GM23248 (cell line): ENCODE results near the gene BIRC5. TPM values are rescaled to one million over a fixed set of nuclear protein-coding genes. Genes with fewer than 3 reads are reported as not detected.

ENCODE experiments used
- DNase-seq: peaks from one replicate; pipeline ENCODE4 v3.0.0-alpha.2; 2015
- H2AFZ ChIP-seq: fragments of 200-600 bp; sonication (generic); 2 replicates; pipeline ENCODE4 v1.6.1; 2016; ENCODE audit warnings: antibody characterized with exemption
- H3F3A ChIP-seq: fragments of 200-600 bp; sonication (generic); 2 replicates; pipeline ENCODE4 v1.6.1; 2016; ENCODE audit warnings: mild to moderate bottlenecking, antibody characterized with exemption, mixed run types; ENCODE audit not compliant: insufficient read depth
- H3K27ac ChIP-seq: fragments of 200-600 bp; sonication (generic); 2 replicates; pipeline ENCODE4 v1.5.1; 2016; ENCODE audit warnings: mild to moderate bottlenecking
- H3K27me3 ChIP-seq: fragments of 200-600 bp; sonication (generic); replicated peaks from 2 replicates; pipeline ENCODE4 v1.6.1; 2016; ENCODE audit warnings: mild to moderate bottlenecking; ENCODE audit not compliant: insufficient read depth
- H3K36me3 ChIP-seq: fragments of 200-600 bp; sonication (generic); 2 replicates; pipeline ENCODE4 v1.6.1; 2016; ENCODE audit warnings: low read depth, mild to moderate bottlenecking
- H3K4me1 ChIP-seq: fragments of 200-600 bp; sonication (generic); 2 replicates; pipeline ENCODE4 v1.6.1; 2016; ENCODE audit warnings: mild to moderate bottlenecking; ENCODE audit not compliant: insufficient read depth
- H3K4me2 ChIP-seq: fragments of 200-600 bp; sonication (generic); one replicate; pipeline ENCODE4 v1.6.1; 2016; ENCODE audit warnings: mild to moderate bottlenecking; ENCODE audit not compliant: unreplicated experiment
- H3K4me3 ChIP-seq: fragments of 200-600 bp; sonication (generic); 2 replicates; pipeline ENCODE4 v1.5.1; 2016; ENCODE audit warnings: mild to moderate bottlenecking
- H3K79me2 ChIP-seq: fragments of 200-600 bp; sonication (generic); 2 replicates; pipeline ENCODE4 v1.6.1; 2016; ENCODE audit warnings: mild to moderate bottlenecking; ENCODE audit not compliant: insufficient read depth
- H3K9ac ChIP-seq: fragments of 200-600 bp; sonication (generic); 2 replicates; pipeline ENCODE4 v1.6.1; 2016; ENCODE audit warnings: mild to moderate bottlenecking
- H3K9me2 ChIP-seq: fragments of 200-600 bp; sonication (generic); 2 replicates; pipeline ENCODE4 v1.6.1; 2016; ENCODE audit warnings: mixed run types, mild to moderate bottlenecking, moderate library complexity; ENCODE audit not compliant: insufficient read depth
- H3K9me3 ChIP-seq: fragments of 200-600 bp; sonication (generic); one replicate; pipeline ENCODE4 v1.6.1; 2017; ENCODE audit warnings: low read depth
- H4K20me1 ChIP-seq: fragments of 200-600 bp; sonication (generic); 2 replicates; pipeline ENCODE4 v1.6.0; 2016; ENCODE audit not compliant: insufficient read depth
- EZH2 ChIP-seq: fragments of 200-600 bp; sonication (generic); IDR thresholded peaks from 2 replicates; pipeline ENCODE4 v1.6.1; 2018; ENCODE audit warnings: antibody characterized with exemption, mild to moderate bottlenecking; ENCODE audit not compliant: insufficient read depth, poor library complexity, severe bottlenecking
- EZH2phosphoT487 ChIP-seq: fragments of 200-600 bp; sonication (generic); IDR thresholded peaks from 2 replicates; pipeline ENCODE4 v1.6.1; 2018; ENCODE audit warnings: antibody characterized with exemption, moderate library complexity, mild to moderate bottlenecking, low read depth; ENCODE audit not compliant: insufficient read depth
- WGBS, 2 experiments: methylation state at CpG; one replicate each; pipeline ENCODE4 v1.1.6; 2015 to 2017; ENCODE audit warnings: low lambda C conversion rate in 2 of 2, low coverage in 1 of 2; ENCODE audit errors: missing lambda C conversion rate in 2 of 2; 5-methylcytosine and 5-hydroxymethylcytosine counted together
- in situ Hi-C: fragments of 300-500 bp; cut with MboI; formaldehyde crosslinking; loops from 2 replicates; pipeline ENCODE4 v1.15.0; 2020
- polyA plus RNA-seq: library from polyadenylated mRNA; unstranded; fragments of >200 nt; fragmentation: Nextera tagmentation; extraction: Ambion mirVana; gene quantifications from 2 replicates; pipeline ENCODE4 v1.2.1, GENCODE V29; 2016
- total RNA-seq: library from RNA; depleted of rRNA; stranded (reverse); fragments of >200 nt; shearing (Covaris generic); gene quantifications from 2 replicates; pipeline ENCODE4 v1.2.3, GENCODE V29; 2014

Gene BIRC5
- total and polyA plus RNA-seq, 2 experiments from 2014 or later = 30.9 to 42.3 TPM

- Histone ChIP-seq H3K9me3 (no peaks in the 10 kb centered on the region), H3K9ac (no peak overlapping the region), H3K36me3 (no peaks in the 10 kb centered on the region), H2AFZ (no peak overlapping the region), H3F3A (no peaks in the 10 kb centered on the region), H3K4me1 (no peaks in the 10 kb centered on the region), H3K4me3 (no peak overlapping the region), H3K4me2 (no peak overlapping the region), H3K9me2 (no peaks in the 10 kb centered on the region), H3K27ac (no peak overlapping the region), H3K79me2 (no peaks in the 10 kb centered on the region), H3K27me3 (peaks cover 28% of the 10 kb centered on the region), H4K20me1 (no peaks in the 10 kb centered on the region)
- in situ Hi-C loops = no loop called here
- TF ChIP-seq EZH2phosphoT487 (no peak), EZH2 (no peak)
- no peak for DNase-seq
- WGBS, 2 experiments = 80 to 84% methylated on average over 4 of the region's 4 CpGs
Observed at GRCh38 chr17:78228176-78228575, 14.1 kb downstream of the BIRC5 start.

GRCh38 chr17:78230252-78230962 is 16.4 kb downstream of the BIRC5 start:
- Histone ChIP-seq H4K20me1 (no peaks in the 10 kb centered on the region), H3K9me2 (no peaks in the 10 kb centered on the region), H3K27ac (no peak overlapping the region), H3K9me3 (no peaks in the 10 kb centered on the region), H3K4me3 (no peak overlapping the region), H3F3A (no peaks in the 10 kb centered on the region), H2AFZ (no peak overlapping the region), H3K27me3 (peaks cover 28% of the 10 kb centered on the region), H3K4me1 (no peaks in the 10 kb centered on the region), H3K9ac (no peak overlapping the region), H3K79me2 (no peaks in the 10 kb centered on the region), H3K4me2 (no peak overlapping the region), H3K36me3 (no peaks in the 10 kb centered on the region)
- 29 to 33% methylated on average over 13 of the region's 13 CpGs for WGBS, 2 experiments
- in situ Hi-C loops = no loop called here
- no peak for TF ChIP-seq EZH2phosphoT487
- no peak for TF ChIP-seq EZH2
- DNase-seq = no peak

DNA sequence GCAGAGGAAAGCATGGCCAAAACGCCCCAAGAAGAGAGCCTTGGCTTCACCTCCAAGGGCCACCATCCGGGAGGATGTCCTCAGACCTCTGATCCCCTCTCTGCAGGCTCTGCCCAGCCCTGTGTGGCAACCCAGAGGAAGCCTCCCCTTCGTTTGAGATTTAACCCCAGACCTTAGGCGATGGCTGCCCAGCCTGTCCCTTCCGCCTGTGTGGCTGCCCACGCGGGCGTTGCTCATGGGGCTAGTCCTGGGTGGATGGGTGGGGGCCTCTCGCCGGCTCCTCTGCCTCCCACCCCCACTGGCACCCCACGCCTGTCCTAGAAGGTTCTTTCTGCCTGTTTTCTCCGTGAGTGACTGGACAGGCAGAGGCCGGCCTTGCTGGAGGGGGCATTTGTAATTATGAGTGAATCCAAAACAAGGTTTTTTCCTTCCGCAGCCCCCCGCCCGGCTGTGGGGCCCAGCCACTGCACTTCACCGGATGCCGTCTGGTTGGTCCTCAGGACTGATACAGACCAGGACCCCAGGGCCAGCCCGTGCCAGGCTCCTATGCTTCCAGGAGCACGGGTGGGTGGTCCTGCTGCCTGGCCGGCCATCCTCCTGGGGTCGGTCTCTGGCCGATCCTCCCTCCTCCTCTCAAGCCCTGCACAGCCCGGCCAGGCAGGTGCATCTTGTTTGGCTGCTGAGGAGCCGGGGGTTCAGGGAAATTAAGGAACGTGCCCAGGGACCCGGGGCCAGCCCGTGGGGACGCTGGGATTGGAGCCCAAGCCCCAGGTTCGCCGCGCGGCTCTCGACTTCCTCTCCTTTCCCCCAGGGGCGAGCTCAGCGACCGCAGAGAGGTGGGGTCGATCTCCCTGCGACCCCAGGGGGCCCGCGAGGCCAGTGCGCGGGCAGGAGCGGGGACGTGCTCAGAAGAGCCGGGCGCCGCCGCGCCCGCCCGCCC is 17.2 kb downstream of the BIRC5 start, which contains the start of gene TMEM235:
Gene TMEM235 (plus strand): TSS at position 636 of the 940 bp plus-strand sequence. CDS start 393 bp downstream, outside the sequence.
- Histone ChIP-seq H3K9me3 (no peaks in the 10 kb centered on the region), H3K27me3 (peaks cover 28% of the 10 kb centered on the region), H3K36me3 (no peaks in the 10 kb centered on the region), H3F3A (no peaks in the 10 kb centered on the region), H3K9me2 (no peaks in the 10 kb centered on the region), H3K27ac (no peak within 1 kb of the TSS), H3K4me3 (no peak within 1 kb of the TSS), H4K20me1 (no peaks in the 10 kb centered on the region), H3K4me2 (no peak within 1 kb of the TSS), H3K9ac (no peak within 1 kb of the TSS), H3K4me1 (no peaks in the 10 kb centered on the region), H3K79me2 (no peaks in the 10 kb centered on the region), H2AFZ (no peak within 1 kb of the TSS)
- in situ Hi-C loops = no loop called here
- 0 out of 2 replicates have a peak, but pooled peaks have one; percentile 39 for TF ChIP-seq EZH2phosphoT487
- peak; percentile 57 for TF ChIP-seq EZH2
- WGBS, 2 experiments = 22 to 25% methylated on average over 40 to 43 of the region's 52 CpGs
- no peak for DNase-seq

- Histone ChIP-seq H3K4me1 (no peaks in the 10 kb centered on the region), H3K27me3 (peaks cover 28% of the 10 kb centered on the region), H3K36me3 (no peaks in the 10 kb centered on the region), H3K9me2 (no peaks in the 10 kb centered on the region), H3K9me3 (no peaks in the 10 kb centered on the region), H3K79me2 (no peaks in the 10 kb centered on the region), H3K27ac (no peak overlapping the region), H4K20me1 (no peaks in the 10 kb centered on the region), H3K9ac (no peak overlapping the region), H3F3A (no peaks in the 10 kb centered on the region), H3K4me2 (no peak overlapping the region), H3K4me3 (no peak overlapping the region), H2AFZ (no peak overlapping the region)
- 7% methylated on average over 19 to 39 of the region's 55 CpGs for WGBS, 2 experiments
- no peak for TF ChIP-seq EZH2
- no peak for TF ChIP-seq EZH2phosphoT487
- peak; percentile 40 for DNase-seq
- in situ Hi-C loops = no loop called here
Observed at GRCh38 chr17:78231991-78232858, 18.2 kb downstream of the BIRC5 start.
